Uterus (tissue), 4 donors: Measurements from ENCODE around the gene PPARG. TPM values are rescaled to one million over a fixed set of nuclear protein-coding genes. Genes with fewer than 3 reads are reported as not detected.

Experiments used
- DNase-seq, 2 donors: peaks; one replicate each; pipeline ENCODE4 v3.0.0-alpha.2; 2019 to 2020
- H3K27ac ChIP-seq, 2 donors: fragments of 200-600 bp; sonication (generic); 1 replicate in 1 of 2; 2 replicates in 1 of 2; pipeline ENCODE4 v1.5.1; 2016 to 2018
- H3K27me3 ChIP-seq, 2 donors: fragments of 200-600 bp; sonication (generic); one replicate each; pipeline ENCODE4 v1.5.1; 2018 to 2019; ENCODE audit warnings: control low read depth in 1 of 2
- H3K36me3 ChIP-seq, 2 donors: fragments of 200-600 bp; sonication (generic); one replicate each; pipeline ENCODE4 v1.5.1; 2019; ENCODE audit warnings: control low read depth in 1 of 2
- H3K4me1 ChIP-seq, 2 donors: fragments of 200-600 bp; sonication (generic); one replicate each; pipeline ENCODE4 v1.5.1; 2018 to 2019; ENCODE audit warnings: control low read depth in 1 of 2
- H3K4me3 ChIP-seq, 2 donors: fragments of 200-600 bp; sonication (generic); 1 replicate in 1 of 2; 2 replicates in 1 of 2; pipeline ENCODE4 v1.5.1; 2018 to 2019; ENCODE audit warnings: mild to moderate bottlenecking in 1 of 2
- H3K9me3 ChIP-seq, 2 donors: fragments of 200-600 bp; sonication (generic); one replicate each; pipeline ENCODE4 v1.5.1; 2019; ENCODE audit warnings: control low read depth in 1 of 2
- POLR2A ChIP-seq, 2 donors: fragments of 450-650 bp; IDR thresholded peaks; one replicate each; pipeline ENCODE4 v1.6.1; 2016; ENCODE audit warnings: antibody characterized with exemption in 2 of 2, mild to moderate bottlenecking in 1 of 2, moderate library complexity in 1 of 2
- intact Hi-C: fragments of 100-400 bp; cut with DNase I; formaldehyde crosslinking; loops from one replicate; pipeline ENCODE4 v1.15.1; 2023; ENCODE audit warnings: low total_unique reads
- total RNA-seq, 4 donors: library from RNA; depleted of rRNA in 3 of 4; stranded (reverse); fragments of >200 nt in 3 of 4; gene quantifications; one replicate each; pipeline versions ENCODE4 v1.1.0 to v1.2.4, GENCODE V29; 2014 to 2023
- TF ChIP-seq, protein P1 (sequence below), 4 experiments: fragments of 200-600 bp in 2 of 4; fragments of 450-650 bp in 2 of 4; sonication (generic) in 2 of 4; IDR thresholded peaks; one replicate each; pipeline ENCODE4 v1.5.1; 2016 to 2019; ENCODE audit warnings: antibody characterized with exemption in 4 of 4, mild to moderate bottlenecking in 2 of 4, moderate library complexity in 1 of 4
- donor health status: DM: yes; HTN: yes; CAD: no.

The PPARG gene
- total RNA-seq, 4 donors from 2014 or later = 5.1 to 29.1 (median 12.9) TPM

- DNase-seq = no peak
These were observed 20.8 kb downstream of the PPARG start for GRCh38 chr3:12309716-12310115.

GRCh38 chr3:12312010-12312409, 23.1 kb downstream of the PPARG start:
- Histone ChIP-seq H3K9me3 (no peaks in the 10 kb centered on the region), H3K27ac (no peak overlapping the region), H3K4me3 (no peak overlapping the region), H3K36me3 (no peaks in the 10 kb centered on the region), H3K27me3 (no peaks in the 10 kb centered on the region), H3K4me1 (no peaks in the 10 kb centered on the region)
- TF ChIP-seq, protein P1, sequence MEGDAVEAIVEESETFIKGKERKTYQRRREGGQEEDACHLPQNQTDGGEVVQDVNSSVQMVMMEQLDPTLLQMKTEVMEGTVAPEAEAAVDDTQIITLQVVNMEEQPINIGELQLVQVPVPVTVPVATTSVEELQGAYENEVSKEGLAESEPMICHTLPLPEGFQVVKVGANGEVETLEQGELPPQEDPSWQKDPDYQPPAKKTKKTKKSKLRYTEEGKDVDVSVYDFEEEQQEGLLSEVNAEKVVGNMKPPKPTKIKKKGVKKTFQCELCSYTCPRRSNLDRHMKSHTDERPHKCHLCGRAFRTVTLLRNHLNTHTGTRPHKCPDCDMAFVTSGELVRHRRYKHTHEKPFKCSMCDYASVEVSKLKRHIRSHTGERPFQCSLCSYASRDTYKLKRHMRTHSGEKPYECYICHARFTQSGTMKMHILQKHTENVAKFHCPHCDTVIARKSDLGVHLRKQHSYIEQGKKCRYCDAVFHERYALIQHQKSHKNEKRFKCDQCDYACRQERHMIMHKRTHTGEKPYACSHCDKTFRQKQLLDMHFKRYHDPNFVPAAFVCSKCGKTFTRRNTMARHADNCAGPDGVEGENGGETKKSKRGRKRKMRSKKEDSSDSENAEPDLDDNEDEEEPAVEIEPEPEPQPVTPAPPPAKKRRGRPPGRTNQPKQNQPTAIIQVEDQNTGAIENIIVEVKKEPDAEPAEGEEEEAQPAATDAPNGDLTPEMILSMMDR (IDR thresholded peaks at IDR 0.05) = no peak
- no peak for TF ChIP-seq POLR2A (IDR thresholded peaks at IDR 0.05)
- no peak for DNase-seq
- intact Hi-C loops = no loop called here

More at GRCh38 chr3:12309716-12310115, 20.8 kb downstream of the PPARG start:
- intact Hi-C loops = no loop called here
- TF ChIP-seq, protein P1 (IDR thresholded peaks at IDR 0.05) = no peak
- TF ChIP-seq POLR2A (IDR thresholded peaks at IDR 0.05) = no peak
- Histone ChIP-seq H3K36me3 (no peaks in the 10 kb centered on the region), H3K4me1 (no peaks in the 10 kb centered on the region), H3K9me3 (no peaks in the 10 kb centered on the region), H3K27me3 (no peaks in the 10 kb centered on the region), H3K27ac (no peak overlapping the region), H3K4me3 (no peak overlapping the region)

GRCh38 chr3:12313519-12313918, 24.6 kb downstream of the PPARG start:
- Histone ChIP-seq H3K27me3 (no peaks in the 10 kb centered on the region), H3K9me3 (no peaks in the 10 kb centered on the region), H3K27ac (no peak overlapping the region), H3K4me3 (no peak overlapping the region), H3K4me1 (peaks cover 0 to 1% of the 10 kb centered on the region in 2 donors), H3K36me3 (no peaks in the 10 kb centered on the region)
- no peak for TF ChIP-seq POLR2A (IDR thresholded peaks at IDR 0.05)
- TF ChIP-seq, protein P1 (IDR thresholded peaks at IDR 0.05) = no peak
- no peak for DNase-seq
- intact Hi-C loops = no loop called here

GRCh38 chr3:12316253-12316652, 27.4 kb downstream of the PPARG start:
- TF ChIP-seq, protein P1 (IDR thresholded peaks at IDR 0.05) = no peak
- TF ChIP-seq POLR2A (IDR thresholded peaks at IDR 0.05) = no peak
- Histone ChIP-seq H3K9me3 (no peaks in the 10 kb centered on the region), H3K27me3 (no peaks in the 10 kb centered on the region), H3K36me3 (no peaks in the 10 kb centered on the region), H3K4me1 (peaks cover 0 to 6% of the 10 kb centered on the region in 2 donors), H3K4me3 (no peak overlapping the region), H3K27ac (no peak overlapping the region)
- no peak for DNase-seq
- intact Hi-C loops = no loop called here

GRCh38 chr3:12316729-12317351, 28.0 kb downstream of the PPARG start:
- Histone ChIP-seq H3K9me3 (no peaks in the 10 kb centered on the region), H3K4me1 (peaks cover 0 to 6% of the 10 kb centered on the region in 2 donors), H3K27me3 (no peaks in the 10 kb centered on the region), H3K4me3 (no peak overlapping the region), H3K36me3 (no peaks in the 10 kb centered on the region), H3K27ac (no peak overlapping the region)
- intact Hi-C loops = no loop called here
- no peak for TF ChIP-seq POLR2A (IDR thresholded peaks at IDR 0.05)
- TF ChIP-seq, protein P1 (IDR thresholded peaks at IDR 0.05) = no peak
- DNase-seq = no peak
